Neuron (in vitro differentiated cells): ENCODE results near the gene NXF1.
"Not testable (repeated sequence)": the region's sequence is repeated elsewhere in the genome, so short reads cannot be mapped to it uniquely, and the experiment has no call there.

Source experiments
- H2AFZ ChIP-seq: one replicate; pipeline ENCODE4 v1.6.1; 2013; ENCODE audit warnings: low read depth, mild to moderate bottlenecking, inconsistent platforms, low read length, moderate library complexity
- H3K27me3 ChIP-seq: one replicate; pipeline ENCODE4 v1.6.1; 2013; ENCODE audit warnings: low read length; ENCODE audit not compliant: insufficient read depth
- H3K36me3 ChIP-seq: one replicate; pipeline ENCODE4 v1.6.1; 2013; ENCODE audit warnings: low read length; ENCODE audit not compliant: insufficient read depth
- H3K4me1 ChIP-seq: one replicate; pipeline ENCODE4 v1.6.1; 2013; ENCODE audit warnings: low read length; ENCODE audit not compliant: insufficient read depth
- H3K4me3 ChIP-seq: 2 replicates; pipeline ENCODE4 v1.5.1; 2013; ENCODE audit warnings: mild to moderate bottlenecking, low read length, moderate library complexity
- H3K9me3 ChIP-seq: one replicate; pipeline ENCODE4 v1.6.1; 2013; ENCODE audit warnings: low read length

NXF1 gene

DNA sequence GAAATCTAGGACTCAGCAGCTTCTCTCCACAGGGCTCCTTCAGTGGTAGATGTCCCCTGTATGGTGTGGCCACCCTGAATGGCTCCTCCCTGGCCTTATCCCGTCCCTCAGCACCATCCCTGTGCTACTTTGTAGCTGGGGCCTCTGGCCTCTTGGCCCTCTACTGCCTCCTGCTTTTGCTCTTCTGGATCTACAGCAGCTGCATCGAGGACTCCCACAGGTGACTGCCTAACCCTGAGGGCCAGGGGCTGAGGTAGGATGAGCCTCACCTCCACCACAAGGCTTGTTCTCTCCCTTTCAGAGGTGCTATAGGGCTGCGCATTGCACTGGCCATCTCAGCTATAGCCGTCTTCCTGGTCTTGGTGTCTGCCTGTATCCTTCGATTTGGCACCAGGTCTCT is 16.2 kb downstream of the NXF1 start:
- no peak overlapping the region for H3K4me3 ChIP-seq
- peaks cover 44% of the 10 kb centered on the region for H3K36me3 ChIP-seq
- H2AFZ ChIP-seq, result no peak overlapping the region
- H3K9me3 ChIP-seq, result no peaks in the 10 kb centered on the region
- peaks cover 25% of the 10 kb centered on the region for H3K4me1 ChIP-seq
- no peaks in the 10 kb centered on the region for H3K27me3 ChIP-seq

DNA sequence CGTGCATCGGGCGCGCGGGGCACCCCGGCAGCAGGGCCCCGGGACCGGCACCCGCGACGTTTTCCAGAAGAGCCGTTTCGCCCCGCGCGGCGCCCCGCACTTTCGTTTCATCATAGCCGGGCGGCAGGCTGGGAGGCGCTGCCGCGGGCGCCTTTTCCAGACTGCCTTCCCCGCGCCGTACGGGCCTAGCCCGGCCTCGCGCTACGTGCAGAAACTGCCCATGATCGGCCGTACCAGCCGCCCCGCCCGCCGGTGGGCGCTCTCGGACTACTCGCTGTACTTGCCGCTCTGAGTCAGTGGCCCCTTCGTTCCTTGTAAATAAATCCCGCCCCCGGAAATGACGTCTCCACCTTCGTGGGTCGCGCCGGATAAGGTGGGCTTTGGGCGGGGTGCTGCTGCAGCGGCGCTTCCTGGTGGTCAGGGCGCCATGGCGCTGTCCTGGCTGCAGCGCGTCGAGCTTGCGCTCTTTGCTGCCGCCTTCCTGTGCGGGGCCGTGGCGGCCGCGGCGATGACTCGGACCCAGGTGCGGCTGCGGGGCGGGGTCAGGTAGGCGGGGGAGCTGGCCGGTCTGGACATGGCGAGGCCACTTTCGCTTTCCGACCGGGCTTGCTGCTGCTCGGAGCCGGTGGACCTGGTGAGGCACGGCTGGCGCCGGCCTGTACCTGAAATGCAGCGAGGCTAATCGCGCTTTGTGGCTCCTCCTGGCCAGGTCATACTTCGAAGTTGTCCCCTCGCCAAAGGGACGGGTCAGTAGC is 18.1 kb downstream of the NXF1 start, which contains the start of gene TMEM179B:
TMEM179B (plus strand) TSS at position 398 of the 755 bp plus-strand sequence; CDS start at position 428, 30 bp downstream.
- H3K4me1 ChIP-seq, result peaks cover 20% of the 10 kb centered on the region
- H2AFZ ChIP-seq, result no peak within 1 kb of the TSS
- H3K4me3 ChIP-seq, result peak within 1 kb of the TSS; percentile 95
- H3K9me3 ChIP-seq, result no peaks in the 10 kb centered on the region
- H3K36me3 ChIP-seq, result peaks cover 45% of the 10 kb centered on the region
- H3K27me3 ChIP-seq, result no peaks in the 10 kb centered on the region

DNA sequence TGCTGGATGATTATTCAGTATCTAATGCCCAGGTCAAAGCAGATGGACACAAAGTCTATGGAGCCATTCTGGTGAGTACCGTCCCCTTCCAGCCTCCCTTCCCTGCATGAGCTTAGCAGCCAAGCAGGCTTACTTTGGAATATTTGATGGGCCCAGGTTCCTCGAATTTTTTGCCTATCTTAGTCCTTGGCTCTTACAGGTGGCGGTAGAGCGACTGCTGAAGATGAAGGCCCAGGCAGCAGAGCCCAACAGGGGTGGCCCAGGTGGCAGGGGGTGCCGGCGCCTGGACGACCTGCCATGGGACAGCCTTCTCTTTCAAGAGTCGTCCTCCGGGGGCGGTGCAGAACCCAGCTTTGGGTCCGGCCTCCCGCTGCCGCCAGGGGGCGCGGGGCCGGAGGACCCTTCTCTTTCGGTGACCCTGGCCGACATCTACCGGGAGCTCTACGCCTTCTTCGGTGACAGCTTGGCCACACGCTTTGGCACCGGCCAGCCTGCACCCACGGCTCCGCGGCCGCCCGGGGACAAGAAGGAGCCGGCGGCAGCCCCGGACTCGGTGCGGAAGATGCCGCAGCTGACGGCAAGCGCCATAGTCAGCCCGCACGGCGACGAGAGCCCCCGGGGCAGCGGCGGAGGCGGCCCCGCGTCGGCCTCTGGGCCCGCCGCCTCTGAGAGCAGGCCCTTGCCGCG is 18.8 kb downstream of the NXF1 start:
- no peaks in the 10 kb centered on the region for H3K9me3 ChIP-seq
- H3K36me3 ChIP-seq, result peaks cover 48% of the 10 kb centered on the region
- peaks cover 16% of the 10 kb centered on the region for H3K4me1 ChIP-seq
- no peaks in the 10 kb centered on the region for H3K27me3 ChIP-seq
- H2AFZ ChIP-seq, result no peak overlapping the region
- peak overlapping the region; percentile 95 for H3K4me3 ChIP-seq

DNA sequence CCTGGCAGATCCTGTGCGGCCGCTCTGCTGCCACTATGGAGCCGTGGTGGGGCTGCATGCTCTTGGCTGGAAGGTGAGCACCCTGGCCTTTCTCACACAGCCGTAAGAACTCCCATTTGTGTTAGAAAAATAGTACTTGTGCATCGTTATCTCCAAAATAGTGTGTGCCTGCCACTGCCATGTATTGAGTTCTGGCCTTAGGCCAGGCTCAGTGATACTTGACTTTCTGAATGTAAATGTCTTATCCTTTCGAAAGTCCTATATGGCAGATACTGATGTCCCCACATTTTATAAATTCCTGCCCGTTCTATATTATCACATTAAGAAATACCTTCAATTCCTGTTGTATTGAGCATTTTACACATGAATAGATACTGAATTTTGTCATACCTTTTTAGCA is 22.5 kb downstream of the NXF1 start:
- peaks cover 4% of the 10 kb centered on the region for H3K4me1 ChIP-seq
- no peaks in the 10 kb centered on the region for H3K27me3 ChIP-seq
- H3K9me3 ChIP-seq, result no peaks in the 10 kb centered on the region
- H3K4me3 ChIP-seq, result no peak overlapping the region
- no peak overlapping the region for H2AFZ ChIP-seq
- peaks cover 37% of the 10 kb centered on the region for H3K36me3 ChIP-seq

GRCh38 chr11:62778441-62778840 is 26.8 kb downstream of the NXF1 start:
- Histone ChIP-seq H3K36me3 (peaks cover 57% of the 10 kb centered on the region), H3K27me3 (no peaks in the 10 kb centered on the region), H3K4me3 (no peak overlapping the region), H3K4me1 (no peaks in the 10 kb centered on the region), H2AFZ (no peak overlapping the region), H3K9me3 (no peaks in the 10 kb centered on the region)

DNA sequence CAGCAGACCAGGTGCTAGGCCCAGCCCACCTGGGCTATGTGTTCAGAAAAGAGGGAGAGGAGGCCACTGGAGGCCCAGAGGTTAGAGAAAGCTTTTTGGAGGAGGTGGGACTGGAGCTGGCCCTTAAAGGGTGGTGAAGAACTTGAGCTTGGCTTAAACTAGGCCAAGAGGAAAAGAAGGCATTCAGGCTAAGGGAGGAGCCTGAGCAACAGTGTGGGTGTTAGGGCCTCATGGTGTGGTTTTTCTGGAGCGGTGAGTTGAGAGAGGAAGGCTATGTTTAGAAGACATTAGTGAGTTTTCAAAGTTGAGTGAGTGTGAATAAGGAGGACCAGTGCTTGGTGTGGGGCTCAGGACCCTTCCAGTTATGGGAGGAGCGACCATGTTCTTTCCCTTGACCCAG is 27.9 kb downstream of the NXF1 start:
- no peak overlapping the region for H3K4me3 ChIP-seq
- no peaks in the 10 kb centered on the region for H3K4me1 ChIP-seq
- H3K9me3 ChIP-seq, result no peaks in the 10 kb centered on the region
- H3K36me3 ChIP-seq, result peaks cover 51% of the 10 kb centered on the region
- no peak overlapping the region for H2AFZ ChIP-seq
- H3K27me3 ChIP-seq, result no peaks in the 10 kb centered on the region

DNA sequence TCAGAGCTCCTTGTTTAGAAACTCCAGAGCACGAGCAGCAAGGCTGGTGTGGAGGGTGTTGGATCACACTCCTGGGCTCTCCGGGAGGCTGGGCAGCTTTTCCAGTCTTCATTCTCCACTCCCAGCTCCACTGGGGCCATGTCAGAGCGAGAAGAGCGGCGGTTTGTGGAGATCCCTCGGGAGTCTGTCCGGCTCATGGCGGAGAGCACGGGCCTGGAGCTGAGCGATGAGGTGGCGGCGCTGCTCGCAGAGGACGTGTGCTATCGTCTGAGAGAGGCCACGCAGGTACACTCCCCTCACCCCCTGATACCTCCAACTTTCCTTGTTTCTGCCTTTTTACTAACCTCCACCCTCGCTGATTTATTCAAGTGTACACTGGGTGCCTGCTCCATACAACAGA is 29.6 kb downstream of the NXF1 start:
- H2AFZ ChIP-seq, result no peak overlapping the region
- peaks cover 6% of the 10 kb centered on the region for H3K4me1 ChIP-seq
- H3K27me3 ChIP-seq, result no peaks in the 10 kb centered on the region
- peaks cover 42% of the 10 kb centered on the region for H3K36me3 ChIP-seq
- H3K4me3 ChIP-seq, result no peak overlapping the region
- no peaks in the 10 kb centered on the region for H3K9me3 ChIP-seq

- Histone ChIP-seq H3K9me3 (no peaks in the 10 kb centered on the region), H3K27me3 (no peaks in the 10 kb centered on the region), H3K4me3 (no peak overlapping the region), H2AFZ (no peak overlapping the region), H3K4me1 (peaks cover 18% of the 10 kb centered on the region), H3K36me3 (peaks cover 41% of the 10 kb centered on the region)
These were observed 30.8 kb downstream of the NXF1 start for GRCh38 chr11:62774407-62774806.

DNA sequence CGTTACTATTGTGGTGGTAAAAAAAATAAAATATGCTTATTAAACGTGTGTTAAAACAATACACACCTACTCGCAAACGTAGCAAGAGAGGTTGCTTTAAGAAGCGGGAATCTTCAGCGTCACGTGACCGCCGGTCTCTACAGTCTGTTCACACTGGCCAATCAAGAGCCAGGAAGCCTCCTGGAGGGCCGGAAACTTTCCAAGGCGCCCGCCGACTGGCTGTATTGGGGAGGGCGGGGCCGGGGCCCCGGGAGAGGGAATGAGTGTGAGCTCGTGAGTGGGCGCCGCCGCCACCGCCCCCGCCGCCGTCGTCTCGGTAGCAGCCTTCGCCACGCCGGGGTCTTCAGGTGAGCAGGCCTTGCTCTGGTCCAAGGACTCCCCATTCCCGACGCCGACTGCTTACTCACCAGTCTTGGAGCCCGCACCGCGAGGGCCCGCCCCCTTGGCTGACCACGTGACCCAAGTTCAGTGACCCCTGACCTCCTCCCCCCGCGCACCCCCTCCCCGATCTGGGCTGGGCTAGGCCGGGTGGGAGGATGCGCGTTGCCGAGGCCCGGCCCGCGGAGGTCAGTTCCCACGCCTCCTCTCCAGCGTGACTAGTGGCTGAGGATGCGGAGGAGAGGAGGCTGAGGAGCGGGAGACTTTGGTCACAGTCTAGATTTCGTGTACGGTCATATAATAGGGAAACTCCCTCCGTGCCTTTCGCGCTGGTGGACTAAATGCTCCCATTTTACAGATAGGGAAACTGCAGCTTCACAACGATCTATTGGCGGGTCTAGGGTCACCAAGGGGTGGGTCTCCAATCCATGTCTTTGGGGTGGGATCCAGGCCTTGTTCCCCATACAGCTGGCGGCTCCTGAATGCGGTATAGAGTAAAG is 33.9 kb downstream of the NXF1 start, which contains the start of gene TAF6L:
TAF6L (plus strand) TSS at position 253 of the 878 bp plus-strand sequence. CDS start 4,388 bp downstream, outside the sequence.
- H3K9me3 ChIP-seq, result no peaks in the 10 kb centered on the region
- peak within 1 kb of the TSS; percentile 67 for H2AFZ ChIP-seq
- H3K4me3 ChIP-seq, result peak within 1 kb of the TSS; percentile 68
- H3K36me3 ChIP-seq, result peaks cover 27% of the 10 kb centered on the region
- H3K4me1 ChIP-seq, result peaks cover 21% of the 10 kb centered on the region
- no peaks in the 10 kb centered on the region for H3K27me3 ChIP-seq

DNA sequence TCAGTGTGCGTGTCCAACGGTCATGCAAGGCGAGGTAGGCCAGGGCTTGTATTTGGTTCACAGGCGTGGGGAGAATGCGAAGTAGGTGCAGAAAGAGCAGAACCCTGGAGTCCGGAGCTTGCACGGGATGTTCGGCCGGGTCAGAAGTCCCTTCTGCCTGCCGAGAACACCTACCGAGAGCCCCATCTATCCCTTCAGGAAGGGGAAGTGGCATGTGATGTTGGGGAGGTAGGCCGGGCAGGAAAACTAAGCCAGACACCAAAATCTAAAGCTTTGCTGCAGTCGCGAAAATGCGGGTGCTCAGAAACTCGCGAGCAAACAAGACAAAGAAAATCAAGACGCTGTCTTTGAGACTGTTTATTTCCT is 34.5 kb downstream of the NXF1 start:
- Histone ChIP-seq H3K36me3 (peaks cover 26% of the 10 kb centered on the region), H3K27me3 (no peaks in the 10 kb centered on the region), H3K4me1 (peaks cover 21% of the 10 kb centered on the region), H3K9me3 (no peaks in the 10 kb centered on the region), H2AFZ (peak overlapping the region; percentile 67), H3K4me3 (peak overlapping the region; percentile 68)

- peaks cover 14% of the 10 kb centered on the region for H3K4me1 ChIP-seq
- not testable (repeated sequence) for H2AFZ ChIP-seq, H3K27me3 ChIP-seq, H3K9me3 ChIP-seq
- H3K36me3 ChIP-seq, result peaks cover 13% of the 10 kb centered on the region
- peak overlapping the region; percentile 99 for H3K4me3 ChIP-seq
These were observed 44.4 kb downstream of the NXF1 start for GRCh38 chr11:62760867-62761227.

- H3K4me3 ChIP-seq, result no peak overlapping the region
- no peaks in the 10 kb centered on the region for H3K9me3 ChIP-seq
- H2AFZ ChIP-seq, result peak overlapping the region; percentile 5
- no peaks in the 10 kb centered on the region for H3K27me3 ChIP-seq
- peaks cover 14% of the 10 kb centered on the region for H3K4me1 ChIP-seq
- H3K36me3 ChIP-seq, result peaks cover 4% of the 10 kb centered on the region
These were observed 47.1 kb downstream of the NXF1 start for GRCh38 chr11:62757846-62758788.
